Measurements from ENCODE around the gene BACH2.
"Not testable (repeated sequence)": the region's sequence is repeated elsewhere in the genome, so short reads cannot be mapped to it uniquely, and the experiment has no call there.

The BACH2 gene

DNA sequence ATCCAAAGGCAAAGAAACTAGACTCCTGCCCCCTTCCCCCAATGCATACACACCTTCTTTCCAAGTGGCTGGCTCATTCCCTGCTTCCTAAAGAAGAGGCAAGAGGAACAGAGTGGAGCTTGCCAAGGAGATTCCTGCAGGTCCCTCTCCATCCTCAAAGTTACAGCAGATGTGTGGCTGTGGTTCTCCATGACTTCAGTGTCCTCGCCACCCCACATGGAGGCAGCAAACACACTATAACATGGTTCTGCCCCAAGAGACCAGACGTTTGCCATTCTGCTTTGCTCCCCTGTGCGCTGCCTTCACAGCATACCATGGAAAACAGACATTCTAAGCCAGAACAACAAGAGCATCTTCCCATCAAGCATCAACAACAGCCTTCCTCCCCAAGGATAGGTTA is 84.4 kb downstream of the BACH2 start:
- no peak for DNase-seq (ENCODE audit: low read depth)

DNA sequence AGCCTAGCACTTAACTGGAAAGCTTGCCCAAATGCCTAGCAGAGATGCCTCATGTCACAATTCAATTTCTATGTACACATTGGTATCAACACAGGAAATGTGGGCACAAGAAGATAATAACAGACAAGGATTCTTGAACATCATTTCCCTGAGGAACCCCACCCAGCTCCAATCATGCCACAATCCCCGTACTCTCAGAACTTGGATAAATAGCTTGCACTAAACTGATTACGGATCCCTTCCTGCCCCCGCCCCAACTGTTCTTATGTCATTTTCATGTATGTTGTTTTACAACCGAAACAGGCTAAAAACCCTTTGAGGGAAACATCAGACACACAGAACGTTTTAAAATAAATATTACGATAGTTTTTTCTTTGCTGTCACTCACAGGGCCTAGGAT is 87.1 kb downstream of the BACH2 start:
- DNase-seq (ENCODE audit: low read depth), result no peak

DNA sequence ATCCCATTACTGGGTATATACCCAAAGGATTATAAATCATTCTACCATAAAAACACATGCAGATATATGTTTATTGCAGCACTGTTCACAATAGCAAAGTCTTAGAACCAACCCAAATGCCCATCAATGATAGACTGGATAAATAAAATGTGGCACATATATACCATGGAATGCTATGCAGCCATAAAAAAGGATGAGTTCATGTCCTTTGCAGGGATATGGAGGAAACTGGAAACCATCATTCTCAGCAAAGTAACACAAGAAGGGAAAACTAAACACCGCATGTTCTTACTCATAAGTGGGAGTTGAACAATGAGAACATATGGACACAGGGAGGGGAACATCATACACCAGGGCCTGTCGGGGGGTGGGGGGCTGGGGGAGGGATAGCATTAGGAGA is 88.0 kb downstream of the BACH2 start:
- not testable (repeated sequence) for DNase-seq (ENCODE audit: low read depth)

DNA sequence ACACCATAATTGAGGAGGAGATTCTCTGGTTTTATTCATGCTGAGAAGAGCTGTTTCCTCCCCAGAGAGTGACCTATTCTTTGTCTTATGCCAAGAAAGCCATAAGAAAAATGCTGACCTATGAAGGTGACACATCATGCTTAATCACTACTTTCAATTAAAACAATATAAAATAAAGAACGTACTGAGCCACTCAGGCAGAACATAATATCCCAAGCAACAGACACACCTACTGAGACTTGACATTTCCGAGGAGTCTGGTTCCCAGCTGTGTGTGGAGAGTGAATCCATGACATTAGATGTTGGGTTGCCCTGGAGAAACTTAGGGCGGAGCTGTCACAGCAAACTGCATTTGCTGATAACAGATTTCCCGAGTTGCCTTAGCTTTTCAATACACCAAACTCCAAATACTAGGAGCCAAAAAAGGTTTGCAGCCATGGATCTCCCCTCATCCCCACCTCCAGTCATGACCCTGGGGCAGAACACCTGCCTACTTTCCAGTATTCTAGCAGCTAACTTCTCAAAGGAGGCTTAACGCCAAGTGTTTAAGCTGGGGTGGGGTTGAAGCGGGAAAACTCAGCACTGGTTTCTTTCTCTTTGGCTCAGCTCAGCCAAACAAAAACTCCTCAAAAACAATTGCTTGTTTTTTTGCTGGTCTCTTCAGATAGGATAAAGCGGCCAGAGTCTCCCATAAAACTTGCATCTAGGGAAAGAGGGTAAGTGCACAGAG is 92.2 kb downstream of the BACH2 start:
- DNase-seq (ENCODE audit: low read depth), result no peak

DNA sequence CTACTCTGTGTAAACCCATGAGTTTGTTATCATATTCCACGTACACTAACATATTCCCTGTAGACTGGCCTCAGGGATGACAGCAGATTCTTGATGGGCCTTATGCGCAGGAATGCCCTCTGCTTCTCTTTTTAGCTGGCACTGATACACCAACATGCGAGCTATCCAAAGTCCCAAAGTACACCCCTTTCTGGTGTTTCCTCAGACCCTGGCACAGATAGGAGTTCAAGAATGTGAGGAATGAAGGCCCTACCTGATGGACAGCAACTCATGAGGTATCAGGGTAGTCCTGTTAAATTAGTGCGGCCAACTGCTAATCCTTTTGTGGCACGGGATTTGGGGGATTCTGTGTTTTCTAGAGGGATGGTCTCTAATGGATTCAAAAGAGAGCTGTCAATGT is 93.0 kb downstream of the BACH2 start:
- no peak for DNase-seq (ENCODE audit: low read depth)

DNA sequence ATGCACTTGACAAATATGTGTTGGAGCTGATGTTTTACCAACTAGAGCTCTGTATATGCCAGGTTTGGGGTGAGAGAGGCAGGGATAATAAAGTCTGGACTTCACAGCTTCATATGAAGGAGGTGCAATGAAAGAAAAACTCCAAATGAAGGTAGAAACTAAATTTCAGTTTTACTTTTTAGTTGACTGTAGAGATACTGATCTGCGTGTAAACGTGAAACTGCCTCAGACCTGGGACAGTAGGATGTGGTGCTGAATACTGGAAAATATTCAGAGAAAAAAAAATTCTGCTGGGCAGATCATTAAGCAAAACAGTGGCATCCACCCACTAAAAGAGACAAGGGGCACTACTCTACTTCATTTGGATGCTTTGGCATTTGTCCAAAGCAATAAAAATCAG is 94.5 kb downstream of the BACH2 start:
- no peak for DNase-seq (ENCODE audit: low read depth)

DNA sequence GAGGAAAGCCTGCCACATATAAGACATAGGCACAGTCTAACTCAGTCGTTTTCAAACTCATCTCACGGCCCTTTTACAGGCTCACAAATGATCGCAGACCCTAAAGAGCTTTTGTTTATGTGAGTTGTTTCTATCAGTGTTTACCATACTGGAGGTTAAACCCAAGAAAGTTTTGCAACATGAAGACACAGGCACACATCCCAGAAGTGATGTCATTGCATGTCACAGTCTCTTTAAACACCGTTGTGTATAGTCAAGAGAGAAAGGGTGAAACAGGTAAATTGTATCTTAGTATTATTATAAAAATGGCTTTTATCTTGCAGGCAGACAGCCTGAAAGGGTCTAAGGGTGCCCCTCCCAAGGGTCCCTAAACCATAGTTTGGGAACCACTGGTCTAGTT is 96.7 kb downstream of the BACH2 start:
- DNase-seq (ENCODE audit: low read depth), result no peak

DNA sequence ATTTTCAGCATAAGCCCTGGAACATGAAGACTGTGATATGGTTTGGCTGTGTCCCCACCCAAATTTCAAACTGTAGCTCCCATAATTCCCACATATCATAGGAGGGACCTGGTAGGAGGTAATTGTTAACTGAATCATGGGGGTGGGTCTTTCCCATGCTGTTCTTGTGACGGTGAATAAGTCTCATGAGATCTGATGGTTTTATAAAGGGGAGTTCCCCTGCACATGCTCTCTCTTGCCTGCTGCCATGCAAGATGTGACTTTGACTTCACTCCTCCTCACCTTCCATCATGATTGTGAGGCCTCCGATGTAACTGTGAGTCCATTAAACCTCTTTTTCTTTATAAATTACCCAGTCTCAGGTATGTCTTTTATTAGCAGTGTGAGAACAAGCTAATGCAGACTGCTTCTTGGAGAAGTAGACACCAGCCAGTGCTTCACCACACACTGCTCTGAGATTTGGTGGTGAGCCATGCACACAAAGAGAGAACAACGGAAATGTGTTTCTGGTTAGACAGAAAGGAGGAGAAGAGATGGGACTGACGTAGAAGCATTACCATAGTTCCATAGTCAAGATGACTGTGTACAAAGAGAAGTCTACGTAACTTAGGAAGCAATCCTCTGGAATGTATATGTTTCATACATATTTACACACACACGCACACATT is 97.8 kb downstream of the BACH2 start:
- no peak for DNase-seq (ENCODE audit: low read depth)

DNA sequence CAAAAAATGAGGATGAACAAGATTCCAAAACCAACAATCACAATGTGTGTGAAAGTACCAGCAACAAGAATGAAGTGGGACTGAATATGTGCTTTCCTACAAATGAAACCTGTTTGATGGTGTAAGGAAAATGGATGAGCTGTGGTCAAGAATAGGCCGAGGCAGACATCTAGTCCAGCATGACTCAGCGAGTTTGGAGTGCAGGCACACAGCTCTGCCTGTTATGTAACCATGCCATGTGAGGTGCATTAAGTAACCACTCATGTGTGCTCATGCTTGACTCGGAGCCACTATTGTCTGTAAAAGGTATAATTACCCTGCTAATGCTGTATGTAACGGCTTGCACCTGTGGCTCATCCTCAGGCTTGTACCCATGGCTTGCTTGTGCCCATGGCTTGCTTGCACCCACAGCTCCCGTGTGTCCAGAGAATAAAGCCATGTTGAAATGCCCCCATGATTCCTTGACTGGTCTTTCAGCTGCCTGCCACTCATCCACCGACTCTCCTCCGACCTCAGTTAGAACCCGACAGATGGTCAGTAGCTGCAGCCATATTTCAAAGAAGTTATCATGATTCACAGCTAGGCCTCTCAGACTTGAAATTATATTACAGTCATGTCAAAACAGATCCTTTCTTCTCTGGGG is 98.7 kb downstream of the BACH2 start:
- DNase-seq (ENCODE audit: low read depth), result peak; percentile 21

DNA sequence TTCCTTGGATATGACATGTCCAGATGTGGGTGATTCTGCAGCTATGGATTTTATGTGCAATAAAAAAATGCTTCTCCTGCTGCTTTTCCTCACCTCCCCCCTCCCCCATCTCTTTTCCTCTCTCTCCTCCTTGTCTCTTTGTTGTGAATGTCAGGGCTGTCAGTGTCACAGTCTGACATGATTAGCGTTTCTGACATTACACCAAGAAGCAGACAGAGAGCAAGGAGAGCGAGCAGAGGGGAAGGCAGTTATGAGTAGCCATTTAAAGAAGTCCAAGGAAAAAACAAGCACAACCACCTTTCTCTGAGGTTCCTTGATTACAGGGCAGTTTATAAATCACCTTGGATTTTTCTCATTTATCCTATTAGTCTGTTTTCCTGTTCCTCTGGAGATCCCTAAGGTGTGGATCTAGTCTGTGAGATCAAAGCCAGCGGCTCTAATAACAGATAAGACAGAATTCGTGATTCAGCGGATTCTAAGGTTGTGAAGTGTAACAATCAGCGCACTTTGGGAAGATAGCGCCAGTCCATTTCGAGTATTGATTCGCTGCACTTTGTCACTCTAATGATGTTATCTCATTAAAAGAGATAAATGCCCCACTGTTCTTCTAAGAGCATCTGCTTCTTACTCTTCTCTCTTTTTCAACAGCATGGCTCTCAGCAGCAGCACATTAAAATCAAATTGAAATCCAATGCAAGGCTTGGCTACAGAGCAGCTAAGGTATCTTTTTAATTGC is 101.4 kb downstream of the BACH2 start:
- DNase-seq (ENCODE audit: low read depth), result no peak

DNA sequence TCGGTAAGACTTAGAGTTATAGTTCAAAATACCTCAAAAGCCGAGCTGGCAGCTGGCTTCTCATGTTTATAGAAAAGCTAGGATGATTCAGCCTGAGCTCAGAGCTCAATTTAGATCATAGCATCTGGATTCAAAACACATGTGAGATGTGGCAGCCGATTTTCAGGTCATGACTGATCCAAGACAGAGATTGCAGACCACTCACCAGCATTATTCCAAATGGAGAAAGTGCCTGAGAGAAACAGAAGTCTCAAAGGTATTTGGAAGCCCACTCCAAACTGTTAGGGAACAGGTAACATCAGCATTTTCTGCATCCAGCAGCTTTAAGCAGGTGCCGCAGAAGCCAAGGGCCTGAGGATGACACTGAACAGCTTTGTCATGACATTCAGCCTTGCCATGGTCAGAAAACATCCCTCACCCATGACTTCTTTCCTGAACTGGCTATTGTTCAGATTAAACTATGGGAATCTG is 102.2 kb downstream of the BACH2 start:
- DNase-seq (ENCODE audit: low read depth), result peak; percentile 24

DNA sequence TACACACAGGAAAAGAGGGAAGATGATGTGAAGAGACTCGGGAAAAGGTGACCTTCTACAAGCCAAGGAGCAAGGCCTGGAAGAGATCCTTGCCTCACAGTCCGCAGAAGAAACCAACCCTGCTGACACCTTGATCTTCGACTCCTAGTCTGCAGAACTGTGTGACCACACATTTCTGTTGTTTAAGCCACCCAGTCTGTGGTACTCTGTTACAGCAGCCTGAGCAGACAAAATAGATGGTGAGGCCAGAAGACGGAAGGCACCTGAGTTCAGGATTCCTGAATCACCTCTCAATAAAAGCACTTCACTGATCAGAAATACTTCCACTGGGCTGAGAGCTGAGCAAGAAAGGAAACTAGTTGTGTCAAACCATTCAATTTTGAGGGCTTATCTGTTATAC is 103.3 kb downstream of the BACH2 start:
- no peak for DNase-seq (ENCODE audit: low read depth)

DNA sequence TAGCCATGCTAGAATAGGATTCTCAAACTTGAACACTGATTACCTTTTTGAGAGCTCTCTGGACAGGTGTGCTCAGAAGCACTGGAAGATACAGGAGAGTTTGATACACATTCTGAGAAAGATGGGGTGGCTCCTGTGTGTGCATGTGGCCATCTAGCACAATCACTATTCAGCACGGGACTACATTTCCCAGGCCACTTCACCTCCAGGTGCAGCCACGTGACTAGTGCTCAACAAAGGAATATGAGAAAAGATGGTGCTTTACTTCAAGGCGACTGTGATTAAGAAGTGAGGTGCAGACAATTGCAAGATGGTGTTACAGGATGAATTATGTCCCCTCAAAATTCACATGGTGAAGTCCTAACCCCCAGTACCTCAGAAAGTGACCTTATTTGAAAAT is 103.8 kb downstream of the BACH2 start:
- no peak for DNase-seq (ENCODE audit: low read depth)

DNA sequence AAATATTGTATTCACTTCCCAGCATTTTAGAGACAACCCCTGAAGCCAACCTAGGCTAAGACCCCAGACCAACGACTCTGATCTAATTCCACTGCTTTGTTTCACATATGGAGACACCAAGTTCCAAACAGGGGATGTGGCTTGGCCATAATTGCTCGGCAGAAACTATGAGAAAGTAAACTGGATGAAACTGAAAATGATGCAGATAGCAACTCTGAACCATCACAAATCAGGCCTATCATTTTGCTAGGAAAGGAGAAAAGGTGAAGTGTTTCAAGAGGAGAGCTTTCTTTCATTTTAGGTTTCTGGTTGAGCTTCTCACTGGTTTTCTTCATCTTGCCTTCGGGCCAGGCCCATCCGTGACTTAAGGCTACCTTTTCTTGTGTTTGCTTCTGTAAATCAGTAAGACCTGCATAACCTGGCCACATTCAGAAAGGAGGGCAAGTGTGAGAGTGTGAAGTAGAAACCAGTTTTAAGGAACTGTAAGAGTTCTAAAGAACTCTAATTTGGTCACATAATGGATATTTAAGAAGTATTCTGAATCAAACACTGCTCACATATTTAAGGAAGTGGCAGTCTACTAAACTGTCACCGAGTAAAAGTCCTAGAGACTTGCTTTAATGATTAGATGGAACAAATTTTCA is 105.8 kb downstream of the BACH2 start:
- DNase-seq (ENCODE audit: low read depth), result no peak

DNA sequence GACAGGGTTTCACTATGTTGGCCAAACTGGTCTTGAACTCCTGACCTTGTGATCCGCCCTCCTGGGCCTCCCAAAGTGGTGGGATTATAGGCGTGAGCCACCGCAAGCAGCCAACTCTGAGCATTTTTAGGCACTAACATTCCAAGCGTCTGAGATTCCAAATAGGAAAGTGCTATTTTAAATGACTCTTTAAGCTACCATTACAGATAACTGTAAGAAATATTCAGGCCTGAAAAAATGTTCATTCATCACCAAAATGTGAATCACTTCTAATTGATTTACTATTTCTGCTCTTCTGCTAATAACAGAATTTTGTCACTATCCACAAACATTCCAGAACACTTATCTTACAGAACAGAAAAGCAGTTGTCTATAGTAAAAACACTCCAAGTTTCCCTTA is 106.5 kb downstream of the BACH2 start:
- no peak for DNase-seq (ENCODE audit: low read depth)

DNA sequence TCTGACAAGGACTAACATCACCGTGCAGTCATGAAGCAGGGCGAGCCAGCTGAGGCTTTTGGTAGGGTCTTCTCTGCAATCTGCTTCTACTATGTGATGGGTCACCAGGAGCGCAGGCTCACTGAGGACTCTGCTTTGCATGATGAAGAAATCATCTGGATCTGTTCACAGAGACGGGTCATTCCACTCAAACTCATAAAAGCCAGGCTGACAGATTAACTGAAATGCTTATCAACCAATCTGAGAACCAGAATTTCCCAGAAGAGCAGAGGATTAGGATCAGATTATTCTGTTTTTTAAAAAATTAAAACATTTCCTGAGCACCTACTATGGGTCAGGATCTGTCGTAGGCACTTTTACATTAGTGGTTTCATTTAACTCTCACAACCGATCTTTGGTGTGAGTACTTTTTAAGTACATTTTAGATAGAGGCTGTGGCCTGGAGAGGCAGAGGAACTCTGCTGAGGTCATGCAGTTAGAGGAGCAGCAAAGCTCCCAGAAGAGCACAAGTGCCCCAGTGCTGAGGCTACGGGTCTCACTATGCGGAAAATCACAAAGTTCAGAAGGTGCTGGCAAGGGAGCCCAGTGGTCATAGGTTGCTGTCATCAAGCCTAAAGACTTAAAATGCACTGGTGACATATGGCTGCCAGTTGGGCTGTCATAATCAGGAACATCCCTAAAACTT is 109.1 kb downstream of the BACH2 start:
- no peak for DNase-seq (ENCODE audit: low read depth)

DNA sequence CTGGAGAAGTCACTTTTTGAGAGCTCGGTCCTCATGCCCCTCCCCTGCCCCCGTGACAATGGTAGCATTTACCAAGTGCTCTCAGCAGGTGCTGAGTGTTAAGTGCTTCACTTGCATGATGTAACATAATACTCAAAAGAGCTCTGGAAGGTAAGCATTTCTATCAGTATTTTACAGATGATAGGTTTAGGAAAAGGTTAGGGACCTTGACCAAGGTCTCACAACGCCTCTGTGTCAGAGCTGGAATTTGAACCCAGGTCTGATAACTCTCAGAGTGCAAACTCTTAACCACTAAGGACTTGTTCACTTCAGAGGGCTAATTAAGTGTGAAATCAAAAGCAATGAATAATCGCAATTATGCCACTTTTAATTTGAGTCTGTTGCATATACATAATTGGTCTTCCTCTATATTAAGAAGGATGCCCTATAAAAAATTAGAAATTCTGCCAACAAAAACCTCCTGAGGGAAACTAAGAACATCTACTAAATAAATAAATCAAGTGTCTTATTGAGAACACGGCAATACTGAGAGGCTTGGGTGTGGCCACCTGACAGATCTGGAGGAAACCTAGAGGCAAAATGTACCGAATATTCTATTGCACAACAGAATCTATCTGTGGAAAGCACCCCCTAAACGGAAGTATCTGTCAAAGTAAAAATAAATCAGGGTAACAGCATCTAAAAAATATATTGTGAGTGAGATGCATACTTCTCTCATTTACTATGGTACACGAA is 109.8 kb downstream of the BACH2 start:
- DNase-seq (ENCODE audit: low read depth), result no peak

DNA sequence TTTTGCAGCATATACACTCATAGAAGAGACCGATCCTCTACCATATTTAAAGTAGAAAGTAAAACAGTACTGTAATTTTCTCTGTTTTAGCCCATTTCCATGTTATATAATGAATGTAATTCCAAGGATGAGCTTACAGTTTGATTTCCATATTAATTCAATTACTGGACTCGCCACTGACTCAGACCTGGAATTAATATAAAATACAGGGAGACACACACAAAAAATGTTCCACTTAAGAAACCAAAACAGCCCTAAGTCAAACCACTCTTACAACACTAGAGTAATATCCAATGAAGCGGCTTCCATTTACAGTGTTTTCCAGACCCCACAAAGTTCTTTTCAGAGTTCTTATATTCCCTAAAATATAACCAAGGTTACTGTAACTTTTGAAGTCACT is 110.6 kb downstream of the BACH2 start:
- DNase-seq (ENCODE audit: low read depth), result no peak

DNA sequence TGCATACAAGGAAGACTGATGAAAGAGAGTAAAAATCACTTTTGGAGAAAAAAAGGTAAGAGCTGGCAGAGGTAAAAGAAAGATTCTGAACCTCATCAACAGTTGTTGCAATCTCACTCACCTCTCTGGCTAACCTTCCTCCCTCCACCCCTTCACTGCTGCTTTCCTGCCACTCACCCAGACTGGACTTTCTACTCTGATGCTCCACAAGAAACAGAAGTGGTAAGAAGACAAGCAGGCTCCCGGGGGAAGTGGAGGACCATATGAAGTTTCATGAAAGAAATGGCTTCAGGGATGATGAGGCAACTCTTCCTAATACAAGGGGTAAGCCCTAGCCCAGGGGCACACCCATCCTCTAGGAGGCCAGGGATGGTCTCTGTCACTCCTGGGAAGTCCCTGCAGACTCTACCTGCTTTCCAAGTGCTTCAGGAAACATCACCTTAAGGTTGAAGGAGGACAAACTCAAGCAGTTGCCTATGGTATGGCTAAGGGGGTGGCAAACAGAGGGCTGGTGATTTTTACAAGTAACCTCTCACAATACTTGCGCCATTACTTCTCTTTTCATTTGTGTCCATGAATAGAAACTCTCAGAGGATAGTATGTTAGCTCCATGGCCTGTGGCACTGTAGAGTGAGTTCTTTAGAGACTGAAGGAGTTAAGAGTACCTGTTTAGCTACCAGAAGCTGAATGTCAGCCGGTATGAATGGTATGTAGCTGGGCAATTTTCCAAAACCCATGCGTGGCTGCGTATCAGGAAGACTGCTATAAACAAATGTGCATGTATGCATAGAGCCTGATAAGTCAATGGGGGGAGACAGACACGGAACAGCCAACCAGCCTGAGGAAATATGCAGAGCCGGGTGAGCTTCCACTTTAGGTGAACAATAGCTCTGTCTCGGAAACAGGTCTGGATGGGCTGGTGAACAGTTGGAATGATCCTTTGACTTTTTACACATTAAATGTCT is 112.0 kb downstream of the BACH2 start:
- no peak for DNase-seq (ENCODE audit: low read depth)
